GM19467 (cell line): ENCODE data around the gene HPCAL1.
"Not testable (repeated sequence)": the region's sequence is repeated elsewhere in the genome, so short reads cannot be mapped to it uniquely, and the experiment has no call there.

Source experiments
- ATAC-seq: cut with Tn5 transposase; IDR thresholded peaks from one replicate; pipeline ENCODE4 v1.9.1; 2021; ENCODE audit warnings: mild to moderate bottlenecking, moderate library complexity; ENCODE audit not compliant: unreplicated experiment

The HPCAL1 gene

GRCh38 chr2:10283106-10284062 is 19.3 kb upstream of the HPCAL1 start:
- ATAC-seq: no peak

- ATAC-seq: no peak
Measured at GRCh38 chr2:10284108-10284870, 18.4 kb upstream of the HPCAL1 start.

GRCh38 chr2:10285191-10285555 is 17.5 kb upstream of the HPCAL1 start:
- ATAC-seq: no peak

GRCh38 chr2:10285556-10286198 is 17.0 kb upstream of the HPCAL1 start:
- ATAC-seq: no peak

- no peak for ATAC-seq
Measured at GRCh38 chr2:10286216-10287037, 16.3 kb upstream of the HPCAL1 start.

- ATAC-seq: no peak
Measured at GRCh38 chr2:10287761-10288160, 14.9 kb upstream of the HPCAL1 start.

- no peak for ATAC-seq
Measured at GRCh38 chr2:10288606-10289005, 14.1 kb upstream of the HPCAL1 start.

- no peak for ATAC-seq
Measured at GRCh38 chr2:10289352-10289751, 13.4 kb upstream of the HPCAL1 start.

GRCh38 chr2:10289891-10290290 is 12.8 kb upstream of the HPCAL1 start:
- no peak for ATAC-seq

- ATAC-seq: not testable (repeated sequence)
Measured at GRCh38 chr2:10291376-10291775, 11.3 kb upstream of the HPCAL1 start.

- ATAC-seq: no peak
Measured at GRCh38 chr2:10292033-10292432, 10.7 kb upstream of the HPCAL1 start.

GRCh38 chr2:10293603-10294002 is 9.1 kb upstream of the HPCAL1 start:
- ATAC-seq: no peak

- no peak for ATAC-seq
Measured at GRCh38 chr2:10294077-10294476, 8.6 kb upstream of the HPCAL1 start.

GRCh38 chr2:10295649-10296048 is 7.1 kb upstream of the HPCAL1 start:
- ATAC-seq: not testable (repeated sequence)

GRCh38 chr2:10296142-10296541 is 6.6 kb upstream of the HPCAL1 start:
- no peak for ATAC-seq

GRCh38 chr2:10297191-10297830 is 5.4 kb upstream of the HPCAL1 start:
- no peak for ATAC-seq

- ATAC-seq: no peak
Measured at GRCh38 chr2:10297959-10298531, 4.7 kb upstream of the HPCAL1 start.

- ATAC-seq: not testable (repeated sequence)
Measured at GRCh38 chr2:10298777-10299176, 3.9 kb upstream of the HPCAL1 start.

GRCh38 chr2:10300328-10300920 is 2.3 kb upstream of the HPCAL1 start:
- ATAC-seq: no peak
